Right renal cortex interstitium (tissue), 3 donors: ENCODE measurements around the gene NDRG2. TPM values are rescaled to one million over a fixed set of nuclear protein-coding genes. Genes with fewer than 3 reads are reported as not detected.

Experiments
- DNase-seq, 3 donors: peaks; one replicate each; pipeline ENCODE4 v3.0.0-alpha.2; 2013; ENCODE audit warnings: low read depth in 3 of 3, low spot score in 2 of 3
- polyA plus RNA-seq, 3 donors: library from polyadenylated mRNA; unstranded; fragments of 120-200 nt; gene quantifications; one replicate each; pipeline ENCODE4 v1.2.1, GENCODE V29; 2013; ENCODE audit not compliant: insufficient read length in 3 of 3

NDRG2 gene
- polyA plus RNA-seq: 100 to 1,000 TPM; 157 to 174 (median 164) TPM

- no peak for DNase-seq
These were observed at the start of gene NDRG2 for GRCh38 chr14:21024585-21025370. Gene NDRG2, minus strand, starts transcription at chr14:21025061. Its CDS starts 1,746 bp downstream, at chr14:21023315.

DNA sequence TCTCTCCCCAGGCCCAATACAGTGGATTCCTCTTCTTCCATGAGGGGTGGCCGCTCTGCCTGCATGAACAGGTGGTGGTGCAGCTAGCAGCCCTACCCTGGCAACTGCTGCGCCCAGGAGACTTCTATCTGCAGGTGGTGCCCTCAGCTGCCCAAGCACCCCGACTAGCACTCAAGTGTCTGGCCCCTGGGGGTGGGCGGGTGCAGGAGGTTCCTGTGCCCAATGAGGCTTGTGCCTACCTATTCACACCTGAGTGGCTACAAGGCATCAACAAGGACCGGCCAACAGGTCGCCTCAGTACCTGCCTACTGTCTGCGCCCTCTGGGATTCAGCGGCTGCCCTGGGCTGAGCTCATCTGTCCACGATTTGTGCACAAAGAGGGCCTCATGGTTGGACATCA lies 49.1 kb upstream of the NDRG2 start:
- DNase-seq: no peak

DNA sequence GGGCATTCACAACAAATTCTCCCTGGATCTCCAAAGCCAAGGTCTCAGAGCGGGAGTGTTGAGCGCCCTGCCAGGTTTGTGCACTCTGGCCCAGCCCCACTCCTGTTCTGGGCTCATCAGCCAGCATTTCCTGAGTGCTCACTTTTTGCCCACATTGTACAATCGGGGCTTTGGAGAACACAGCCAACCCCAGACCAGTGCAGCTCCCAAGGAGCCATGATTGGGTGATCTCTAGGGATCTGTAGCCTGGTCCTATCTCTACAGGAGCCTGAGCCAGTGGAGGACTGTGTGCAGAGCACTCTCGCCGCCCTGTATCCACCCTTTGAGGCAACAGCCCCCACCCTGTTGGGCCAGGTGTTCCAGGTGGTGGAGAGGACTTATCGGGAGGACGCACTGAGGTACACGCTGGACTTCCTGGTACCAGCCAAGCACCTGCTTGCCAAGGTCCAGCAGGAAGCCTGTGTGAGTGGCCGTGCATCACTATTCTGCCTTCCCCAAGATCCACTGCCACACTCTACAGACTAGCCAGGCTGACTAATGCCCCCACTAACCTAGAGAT lies 48.0 kb upstream of the NDRG2 start:
- DNase-seq: no peak

- DNase-seq: no peak
These were observed 47.2 kb upstream of the NDRG2 start for GRCh38 chr14:21072031-21072473.

GRCh38 chr14:21071225-21072030 lies 46.6 kb upstream of the NDRG2 start:
- DNase-seq: peak in 2 of 3 donors; percentile 83 to 85

GRCh38 chr14:21070610-21071224 lies 45.9 kb upstream of the NDRG2 start:
- peak in 2 of 3 donors; percentile 58 to 70 for DNase-seq

DNA sequence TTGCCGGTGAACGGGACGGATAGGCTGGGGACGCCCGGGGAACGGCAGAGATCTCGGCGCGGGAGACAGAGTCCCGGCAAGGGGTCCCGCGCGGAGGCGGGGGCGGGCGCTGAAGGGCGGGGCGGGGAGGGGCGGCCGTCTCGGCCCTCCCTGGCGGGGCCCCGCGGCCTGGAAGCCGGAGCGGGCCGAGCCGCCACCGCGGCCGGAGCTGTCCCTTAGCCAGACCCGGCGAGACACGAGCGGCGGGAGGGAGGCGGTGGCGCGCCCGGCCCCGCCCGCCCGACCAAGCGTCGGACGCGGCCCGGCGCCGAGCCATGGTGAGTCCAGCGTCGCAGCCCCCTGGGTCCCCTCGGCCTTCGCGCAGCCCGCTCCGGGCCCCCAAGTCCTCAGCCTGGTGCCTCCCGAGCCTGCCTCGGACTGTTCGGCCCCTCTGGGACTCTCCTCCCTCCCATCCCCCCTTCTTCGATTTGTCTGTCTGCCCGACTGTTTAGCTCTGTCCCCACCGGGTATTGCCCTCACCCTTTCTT lies 45.3 kb upstream of the NDRG2 start, which contains the start of gene ARHGEF40:
TSS of gene ARHGEF40 (plus strand) at position 222 of the 527 bp plus-strand sequence. CDS start at position 315, 93 bp downstream.
- peak in 1 of 3 donors; percentile 48 for DNase-seq

GRCh38 chr14:21069388-21070082 lies 44.7 kb upstream of the NDRG2 start:
- peak in 2 of 3 donors; percentile 33 to 39 for DNase-seq

DNA sequence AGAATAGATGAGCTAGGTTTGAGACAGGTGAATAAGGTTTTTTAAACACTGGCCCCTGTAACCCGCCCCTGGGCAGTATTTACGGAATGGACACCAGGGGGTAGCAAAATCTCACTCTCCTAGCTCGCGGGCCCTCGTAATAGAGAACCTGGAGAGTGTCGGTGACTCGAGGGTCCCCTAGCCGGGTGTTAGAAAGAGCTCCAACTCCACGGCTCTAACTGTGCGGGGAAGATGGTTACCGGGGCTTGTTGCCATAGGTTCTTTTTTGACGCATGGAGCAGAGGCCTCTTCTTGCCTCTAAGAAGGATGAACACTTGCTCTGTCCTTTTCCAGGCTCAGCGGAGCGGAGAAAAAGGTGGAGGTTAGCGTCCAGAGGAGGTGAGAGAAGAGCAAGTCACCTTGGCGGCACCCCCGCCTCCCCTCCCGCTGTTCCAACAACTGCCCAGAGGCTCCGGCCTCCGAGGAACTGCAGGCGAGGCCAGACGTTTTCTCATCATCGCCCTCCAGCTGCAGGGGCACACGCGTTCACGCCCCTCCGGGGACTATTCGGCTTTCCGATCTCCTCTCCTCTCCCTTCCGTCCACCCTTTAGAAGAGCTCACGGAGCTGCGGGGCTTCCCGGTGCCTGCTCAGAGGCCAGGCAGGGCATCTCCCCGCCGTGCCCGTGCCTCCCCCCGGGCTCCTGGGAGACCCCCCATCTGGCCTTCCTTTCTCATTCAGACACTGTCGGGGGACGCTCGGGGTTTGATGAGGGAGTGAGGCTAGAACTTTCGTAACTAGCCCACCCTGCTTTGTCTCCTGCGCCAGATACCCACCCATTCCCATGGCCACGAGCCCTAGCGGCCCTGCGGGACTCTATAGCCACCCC lies 43.9 kb upstream of the NDRG2 start:
- DNase-seq: peak in 1 of 3 donors; percentile 57

DNA sequence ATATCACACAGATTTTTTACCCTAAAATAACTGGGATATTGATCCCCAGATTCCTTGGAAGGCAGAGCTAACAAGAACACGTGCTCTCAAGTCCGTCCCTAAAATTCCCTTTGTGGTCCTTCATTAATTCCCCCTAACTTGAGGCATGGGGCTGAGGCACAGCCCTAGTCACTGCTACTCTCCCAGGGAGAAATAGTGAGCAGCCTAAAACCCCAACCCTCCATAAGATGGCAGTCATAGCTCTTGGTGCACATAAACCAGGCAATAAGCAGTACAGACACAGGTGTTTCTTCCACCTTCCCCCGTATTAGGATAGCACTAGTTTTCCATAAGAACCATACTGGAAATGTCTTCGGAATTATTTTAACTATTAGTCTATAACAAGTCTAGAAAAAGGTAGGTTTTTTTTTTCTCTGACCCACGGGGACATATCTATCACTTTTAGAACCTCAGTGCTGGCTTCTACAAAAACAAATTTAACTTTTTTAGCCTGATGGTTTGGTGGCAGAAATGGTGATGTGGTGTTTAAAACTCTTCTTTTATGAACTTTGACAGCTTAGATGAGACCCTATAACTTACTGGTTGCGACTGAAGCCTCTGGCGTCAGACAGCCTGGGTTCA lies 42.1 kb upstream of the NDRG2 start:
- DNase-seq: no peak

DNA sequence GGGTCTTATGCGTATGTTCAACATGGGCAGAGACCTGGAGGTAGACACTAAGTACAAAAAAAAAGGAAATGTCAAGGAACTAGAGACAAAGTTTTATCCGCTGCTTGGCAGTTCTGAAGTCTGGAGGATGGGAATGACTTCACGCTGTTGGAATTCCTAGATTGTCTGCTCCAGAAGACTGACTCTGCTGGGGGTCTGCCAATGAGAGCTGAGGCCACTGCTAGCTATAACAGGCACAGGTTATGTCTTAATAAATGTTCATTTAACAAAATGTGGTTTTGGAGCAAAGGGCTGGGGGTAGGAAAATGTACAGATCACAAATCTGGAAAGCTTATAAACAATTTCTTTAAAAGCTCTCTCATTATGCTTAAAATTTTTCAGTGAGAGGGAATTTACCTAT lies 38.6 kb upstream of the NDRG2 start:
- DNase-seq: no peak

DNA sequence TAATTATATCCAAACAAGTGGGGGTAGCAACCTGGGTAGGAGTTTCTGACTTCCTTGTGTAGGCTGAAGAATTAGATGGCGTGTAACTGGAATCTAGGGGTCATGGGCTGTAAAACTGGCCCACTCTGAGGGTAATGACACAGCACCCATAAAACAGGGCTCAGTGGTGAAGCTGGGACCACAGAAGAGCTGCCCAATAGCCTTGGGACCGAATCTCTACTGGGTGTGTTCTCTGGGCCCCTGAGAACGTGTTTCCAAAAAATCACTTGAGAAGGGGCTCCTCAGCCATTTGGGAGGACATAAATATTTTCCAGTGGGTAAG lies 36.4 kb upstream of the NDRG2 start:
- no peak for DNase-seq

GRCh38 chr14:21060614-21061346 lies 35.9 kb upstream of the NDRG2 start:
- DNase-seq: no peak

DNA sequence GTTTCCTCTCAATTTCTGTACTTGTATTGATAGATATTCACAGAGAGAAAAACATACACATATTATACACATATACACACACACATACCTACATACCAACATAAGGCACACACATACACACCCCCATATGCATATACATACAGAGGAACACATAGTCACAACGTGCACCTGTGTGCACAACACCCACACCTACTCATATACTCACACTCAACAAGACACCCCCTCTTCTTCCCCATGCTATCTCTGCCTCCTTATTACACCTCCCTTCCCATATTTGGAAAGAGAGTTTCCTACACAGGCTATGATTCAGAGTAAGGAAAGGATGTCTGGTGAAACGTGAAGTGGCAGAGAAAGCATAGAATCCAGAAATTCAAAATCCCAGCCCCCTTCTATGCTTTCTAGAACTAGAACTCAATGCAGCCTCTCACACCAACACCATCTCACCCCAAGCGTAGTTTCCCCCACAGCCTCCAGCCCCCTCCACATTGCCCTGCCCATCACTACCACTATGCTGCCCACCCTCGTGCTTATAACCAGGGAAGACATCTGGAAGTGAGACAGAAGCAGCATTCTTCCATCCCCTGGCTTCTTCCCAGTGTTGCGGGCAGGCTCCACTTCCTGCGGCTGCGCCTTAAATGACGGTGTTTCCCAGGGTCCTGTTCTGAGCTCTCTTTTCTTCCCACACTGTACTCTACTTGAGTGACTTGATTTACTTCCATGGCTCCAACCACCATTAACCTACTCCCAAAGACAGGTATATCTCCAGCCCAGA lies 35.2 kb upstream of the NDRG2 start:
- DNase-seq: no peak

DNA sequence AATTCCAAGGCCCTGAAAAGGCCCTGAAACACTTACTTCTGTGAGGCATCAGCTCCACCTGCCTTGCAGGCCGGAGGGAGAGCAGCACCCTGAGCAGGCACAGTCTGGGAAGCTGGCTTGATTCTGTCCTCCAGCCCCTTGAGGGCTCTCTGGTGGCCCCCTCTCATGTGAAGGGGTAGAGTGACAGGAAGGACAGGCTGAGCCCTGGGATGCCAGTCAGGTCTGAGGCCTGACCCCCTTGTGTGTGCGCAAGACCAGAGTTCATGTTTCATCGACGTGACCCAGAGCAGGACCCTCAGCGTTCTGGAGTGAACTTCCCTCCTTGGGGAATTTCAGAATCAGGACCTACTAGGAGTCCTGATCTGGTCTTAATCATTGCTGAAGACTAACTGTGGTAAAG lies 34.0 kb upstream of the NDRG2 start:
- DNase-seq: no peak

- DNase-seq: no peak
These were observed 33.2 kb upstream of the NDRG2 start, which contains the start of gene RNASE8 for GRCh38 chr14:21057803-21058675. Gene RNASE8, plus strand, starts transcription at chr14:21057822. Its CDS starts 71 bp downstream, at chr14:21057893.
